ENCODE measurements around the gene ARSB.
A peak's percentile ranks its signal among the peaks of the same experiment; 100 is the strongest.

The ARSB gene

GRCh38 chr5:78757269-78758053 lies 227.6 kb downstream of the ARSB start:
- peak overlapping the region; percentile 32; the same call in 1 of the 2 replicates for H3K4me3 ChIP-seq (ENCODE audit: low read length)
- no peak for TF ChIP-seq ZNF274 (IDR thresholded peaks at IDR 0.05; ENCODE audit: low read depth, low read length)

- H3K4me3 ChIP-seq (ENCODE audit: low read length) = no peak overlapping the region; the same call in 1 of the 2 replicates
- TF ChIP-seq ZNF274 (IDR thresholded peaks at IDR 0.05; ENCODE audit: low read depth, low read length) = no peak
Observed at GRCh38 chr5:78756858-78757257, 228.3 kb downstream of the ARSB start.

- no peak overlapping the region for H3K4me3 ChIP-seq (ENCODE audit: low read length)
- no peak for TF ChIP-seq ZNF274 (IDR thresholded peaks at IDR 0.05; ENCODE audit: low read depth, low read length)
Observed at GRCh38 chr5:78755822-78756429, 229.2 kb downstream of the ARSB start.

DNA sequence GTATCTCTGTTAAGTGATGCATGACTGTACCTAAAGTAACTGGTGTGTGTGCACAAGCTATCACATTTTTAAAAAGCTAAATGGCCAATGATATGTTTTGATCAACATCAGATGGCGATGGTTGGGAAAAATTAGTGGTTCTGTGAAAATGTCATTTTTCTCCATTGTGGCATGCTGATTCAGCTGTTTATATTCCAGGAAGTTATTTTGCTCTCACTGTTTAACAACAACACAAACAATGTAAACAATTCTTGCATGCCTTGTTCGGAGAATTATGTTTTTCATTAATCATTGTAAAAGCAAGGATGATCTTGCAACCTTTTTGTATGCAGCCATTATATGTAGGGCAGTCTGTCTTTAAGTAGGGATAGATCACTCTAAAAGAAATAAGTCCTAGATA lies 230.5 kb downstream of the ARSB start:
- TF ChIP-seq ZNF274 (IDR thresholded peaks at IDR 0.05; ENCODE audit: low read depth, low read length) = no peak
- H3K4me3 ChIP-seq (ENCODE audit: low read length) = no peak overlapping the region

DNA sequence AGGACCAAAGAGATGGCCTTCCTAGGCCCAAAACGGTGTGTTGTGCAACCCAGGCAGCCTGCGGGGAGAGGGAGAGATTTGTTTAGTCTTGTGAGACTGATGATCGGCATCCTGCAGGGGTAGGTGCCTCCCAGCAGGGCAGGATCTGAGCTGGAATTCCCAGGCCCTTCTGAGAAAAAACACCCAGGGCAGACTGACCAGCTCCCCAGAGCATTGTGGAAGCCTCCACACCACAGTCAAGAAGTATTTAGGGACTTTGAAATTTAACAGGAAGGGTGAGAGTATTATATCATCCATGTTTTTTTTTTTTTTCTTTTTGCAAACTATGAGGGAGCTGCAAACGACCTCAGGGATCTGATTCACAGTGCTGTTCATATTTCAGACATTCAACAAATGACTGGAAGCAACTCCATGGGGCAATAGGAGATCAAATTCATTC lies 232.0 kb downstream of the ARSB start:
- TF ChIP-seq ZNF274 (IDR thresholded peaks at IDR 0.05; ENCODE audit: low read depth, low read length) = no peak
- no peak overlapping the region for H3K4me3 ChIP-seq (ENCODE audit: low read length)

DNA sequence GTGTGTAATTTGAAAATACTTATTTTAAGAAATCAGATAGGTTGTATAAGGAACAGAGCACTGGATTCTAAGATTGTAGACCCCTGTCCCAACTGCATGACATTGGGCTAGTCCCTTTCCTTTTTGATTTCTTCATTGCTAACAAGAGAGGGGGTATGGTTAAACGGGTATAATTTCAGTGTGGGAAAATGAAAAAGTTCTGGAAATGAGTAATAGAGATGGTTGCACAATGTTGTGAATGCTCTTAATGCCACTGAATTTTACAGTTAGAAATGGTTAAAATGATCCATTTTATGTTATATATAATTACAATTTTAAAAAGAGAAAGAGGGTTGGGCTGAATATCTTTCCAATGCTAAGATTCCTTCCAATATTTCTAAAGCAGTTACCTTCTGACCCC lies 233.2 kb downstream of the ARSB start:
- H3K4me3 ChIP-seq (ENCODE audit: low read length) = no peak overlapping the region
- no peak for TF ChIP-seq ZNF274 (IDR thresholded peaks at IDR 0.05; ENCODE audit: low read depth, low read length)

DNA sequence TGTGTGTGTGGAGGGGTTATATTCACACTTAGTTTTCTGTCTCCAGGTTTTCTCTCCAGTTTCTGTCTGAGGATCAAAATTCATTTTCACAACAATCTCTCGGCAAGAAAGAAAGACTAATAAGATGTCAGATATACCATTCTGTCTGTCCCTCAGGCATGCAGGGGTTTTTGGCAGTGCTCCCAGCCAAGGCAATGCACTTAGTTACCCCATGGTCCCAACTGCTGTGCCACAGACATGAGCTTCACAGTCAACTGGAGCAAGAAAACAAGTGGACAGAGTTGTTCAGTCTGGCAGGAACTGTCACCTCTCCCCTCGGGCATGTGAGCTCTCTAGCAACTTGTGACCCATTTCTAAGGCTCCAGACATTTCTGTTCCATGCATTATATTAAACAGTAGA lies 234.8 kb downstream of the ARSB start:
- H3K4me3 ChIP-seq (ENCODE audit: low read length) = no peak overlapping the region
- TF ChIP-seq ZNF274 (IDR thresholded peaks at IDR 0.05; ENCODE audit: low read depth, low read length) = no peak

DNA sequence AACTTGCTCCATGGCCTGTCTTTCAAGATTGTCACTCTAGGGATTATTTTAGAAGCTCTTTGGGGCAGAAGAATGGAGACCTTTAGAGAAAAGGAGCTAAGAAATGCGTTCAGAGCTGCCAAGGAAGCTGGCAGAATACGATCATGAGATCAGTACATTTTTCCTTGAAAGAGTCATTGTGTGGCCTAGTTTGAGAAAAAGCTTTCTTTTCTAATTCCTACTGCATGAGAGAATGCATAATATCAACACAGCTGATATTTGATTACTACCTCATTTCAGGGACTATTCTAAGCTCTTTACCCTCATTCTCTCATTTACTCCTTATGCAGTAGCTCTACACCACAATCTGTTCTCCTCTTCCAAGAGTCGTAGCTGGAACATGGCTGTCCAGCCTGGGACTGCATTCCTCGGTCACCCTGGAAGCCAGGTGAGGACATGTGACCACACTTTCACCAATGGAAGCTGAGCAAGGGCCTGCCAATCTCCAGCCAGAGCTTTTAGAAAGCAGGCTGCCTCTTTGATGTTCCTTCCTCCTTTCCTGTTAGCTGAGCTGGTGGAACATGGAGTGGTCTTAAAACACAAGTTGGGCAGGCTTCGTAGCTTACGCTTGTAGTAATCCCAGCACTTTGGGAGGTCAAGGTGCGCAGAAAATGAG lies 237.3 kb downstream of the ARSB start:
- no peak for TF ChIP-seq ZNF274 (IDR thresholded peaks at IDR 0.05; ENCODE audit: low read depth, low read length)
- H3K4me3 ChIP-seq (ENCODE audit: low read length) = no peak overlapping the region

- TF ChIP-seq ZNF274 (IDR thresholded peaks at IDR 0.05; ENCODE audit: low read depth, low read length) = no peak
- no peak overlapping the region for H3K4me3 ChIP-seq (ENCODE audit: low read length)
Observed at GRCh38 chr5:78747055-78747454, 238.1 kb downstream of the ARSB start.

- no peak overlapping the region for H3K4me3 ChIP-seq (ENCODE audit: low read length)
- TF ChIP-seq ZNF274 (IDR thresholded peaks at IDR 0.05; ENCODE audit: low read depth, low read length) = no peak
Observed at GRCh38 chr5:78746021-78746770, 238.9 kb downstream of the ARSB start.

GRCh38 chr5:78744951-78745534 lies 240.1 kb downstream of the ARSB start:
- no peak for TF ChIP-seq ZNF274 (IDR thresholded peaks at IDR 0.05; ENCODE audit: low read depth, low read length)

DNA sequence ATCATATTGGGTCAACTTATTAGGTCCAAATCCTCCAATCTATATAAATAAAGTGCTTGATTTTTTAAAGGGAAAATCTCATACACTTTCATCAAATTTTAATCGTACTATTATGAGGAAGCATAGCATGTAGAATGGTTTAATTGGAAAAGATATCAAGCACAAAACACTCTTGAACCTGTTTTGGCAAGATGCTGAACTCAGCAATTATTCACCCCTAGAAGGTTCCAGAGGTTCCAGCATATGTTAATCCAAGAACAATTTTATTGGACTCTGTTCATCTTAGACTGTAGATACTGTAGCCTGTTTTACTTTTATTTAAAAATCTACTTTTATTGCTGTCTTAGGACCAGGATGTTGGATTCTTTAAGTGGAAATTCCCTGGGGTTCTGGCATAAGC lies 244.1 kb downstream of the ARSB start:
- H3K4me3 ChIP-seq (ENCODE audit: low read length) = no peak overlapping the region
- no peak for TF ChIP-seq ZNF274 (IDR thresholded peaks at IDR 0.05; ENCODE audit: low read depth, low read length)

More at GRCh38 chr5:78744951-78745534, 240.1 kb downstream of the ARSB start:
- no peak overlapping the region for H3K4me3 ChIP-seq (ENCODE audit: low read length)

DNA sequence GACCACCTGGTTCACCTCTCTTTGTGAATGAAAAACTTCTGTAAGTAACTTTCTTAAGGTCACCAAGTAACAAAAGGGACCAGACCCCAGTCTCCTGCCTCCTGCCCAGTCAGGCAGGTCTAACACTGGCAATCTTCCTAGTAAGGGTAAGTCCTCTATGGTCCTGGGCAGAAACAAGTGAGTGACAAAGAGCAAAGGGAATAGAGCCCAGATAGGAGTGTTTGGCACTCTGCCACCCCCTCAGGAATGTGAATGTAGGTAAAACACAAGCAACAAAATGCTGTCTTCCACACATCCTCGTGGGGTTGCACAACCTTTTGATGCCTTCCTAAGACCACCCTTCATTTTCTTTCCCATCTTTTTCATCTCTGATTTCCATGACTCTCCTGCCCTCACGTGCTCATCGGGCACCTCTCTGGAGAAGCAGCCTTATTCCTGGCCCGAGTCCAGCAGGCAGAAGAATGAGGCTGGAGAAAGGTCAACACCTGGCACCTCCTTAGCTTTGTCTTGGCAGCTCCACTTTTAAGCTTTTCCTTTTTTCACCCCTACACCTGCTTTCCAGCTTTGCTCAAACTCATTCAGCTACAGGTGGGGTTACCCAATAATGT lies 246.3 kb downstream of the ARSB start:
- no peak for TF ChIP-seq ZNF274 (IDR thresholded peaks at IDR 0.05; ENCODE audit: low read depth, low read length)
- H3K4me3 ChIP-seq (ENCODE audit: low read length) = no peak overlapping the region

Measured in GM08714 (cell line).